ENCODE results near the gene PDGFRB. TPM values are rescaled to one million over a fixed set of nuclear protein-coding genes. Genes with fewer than 3 reads are reported as not detected.

PDGFRB gene
- total RNA-seq, 1 donor from 2014 or later = 4.1 TPM

DNA sequence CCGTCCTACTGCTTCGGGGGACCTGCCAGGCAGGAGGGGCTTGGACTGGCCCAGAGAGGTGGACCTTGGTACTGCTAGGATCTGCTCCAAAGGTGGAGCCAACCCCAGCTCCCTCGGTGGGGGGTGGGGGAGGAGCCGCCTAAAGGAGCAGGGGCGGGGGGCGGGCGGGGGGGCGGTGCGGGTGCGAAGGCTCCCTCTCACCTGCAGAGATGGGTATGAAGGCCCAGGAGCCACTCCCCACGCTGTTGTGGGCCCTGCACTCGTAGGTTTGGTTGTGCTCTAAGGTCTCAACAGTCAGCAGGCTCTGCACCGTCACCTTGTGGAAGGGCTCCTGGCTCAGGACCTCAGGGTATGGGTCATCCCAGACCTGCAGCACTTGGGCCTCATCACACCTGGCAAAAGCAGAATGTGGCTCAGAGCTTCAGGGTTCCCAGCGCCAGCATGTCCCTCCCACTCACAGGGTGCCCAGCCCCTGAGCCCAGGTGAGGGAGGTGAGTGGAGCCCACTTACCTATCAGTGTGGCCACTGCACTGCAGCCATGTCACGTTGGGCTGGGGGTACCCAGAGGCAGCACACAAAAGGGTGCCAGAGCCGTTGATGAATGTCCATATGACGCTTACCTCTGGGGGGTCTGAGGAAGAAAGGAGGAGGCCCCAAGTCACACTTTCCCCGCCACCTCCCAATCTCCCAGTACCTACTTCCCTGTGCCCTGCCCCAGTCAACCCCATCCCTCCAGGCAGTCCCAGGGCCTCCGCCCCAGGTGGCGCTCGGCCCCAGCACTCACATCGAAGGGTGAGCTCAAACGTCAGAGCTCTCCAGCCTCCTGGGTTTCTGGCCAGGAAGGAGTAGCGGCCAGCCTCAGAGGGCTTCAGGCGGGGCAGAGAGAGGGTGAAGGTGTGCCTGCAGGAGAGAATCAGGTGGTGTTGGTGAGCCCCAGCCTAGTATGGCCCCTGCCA lies 85.7 kb downstream of the PDGFRB start:
- intact Hi-C loops (cut with micrococcal nuclease) = no loop called here

DNA sequence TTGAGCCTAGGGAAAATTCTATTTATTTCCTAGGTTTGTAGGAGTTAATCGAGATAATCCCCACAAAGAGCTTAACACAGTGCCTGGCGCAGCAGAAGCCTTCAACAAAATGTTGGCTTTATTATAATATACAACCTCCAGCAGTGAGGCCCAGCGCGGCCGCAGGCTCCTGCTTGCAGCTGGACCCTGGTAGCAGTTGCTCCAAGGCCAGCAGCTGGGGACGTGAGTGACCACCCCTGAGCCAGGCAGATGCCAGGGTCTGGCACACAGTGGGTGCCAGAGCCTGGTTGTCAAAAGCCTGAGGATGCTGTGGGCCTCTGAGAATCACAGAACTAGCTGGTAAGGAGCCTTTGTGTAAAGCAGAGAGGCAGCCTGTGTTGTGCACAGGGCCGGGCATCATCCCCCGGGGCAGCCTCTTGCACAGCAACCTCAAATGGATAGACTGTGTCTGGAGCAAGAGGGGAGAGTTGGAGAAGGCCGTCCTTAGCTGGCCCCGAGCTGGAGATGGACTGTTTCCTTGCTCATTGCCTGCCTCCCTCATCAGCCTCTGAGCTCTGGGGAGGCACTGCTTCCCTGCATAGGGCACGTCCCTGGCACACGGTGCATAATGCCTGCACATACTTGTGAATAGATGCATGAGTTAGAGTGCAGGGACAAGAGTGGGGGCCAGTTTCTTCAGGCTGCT lies 86.5 kb downstream of the PDGFRB start:
- intact Hi-C loops (cut with micrococcal nuclease) = no loop called here

DNA sequence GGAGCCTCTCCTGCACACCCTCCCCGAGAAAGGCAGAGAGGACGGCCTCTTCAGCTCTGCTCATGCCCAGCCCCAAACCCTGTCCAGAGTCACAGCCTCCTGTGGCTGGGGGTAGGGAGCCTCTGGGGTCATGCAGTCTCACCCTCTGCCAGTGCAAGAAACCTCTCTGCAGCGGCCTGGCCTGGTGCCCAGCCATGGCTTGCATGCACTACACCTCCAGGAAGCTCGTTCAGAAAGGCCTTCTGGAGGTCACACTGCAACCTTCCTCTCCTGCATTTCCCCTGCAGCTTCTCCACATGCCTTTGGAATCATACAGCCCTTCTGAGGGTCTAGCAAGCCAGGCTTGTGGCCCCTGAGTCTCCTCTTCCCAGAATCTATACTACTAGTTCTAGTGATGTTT lies 87.2 kb downstream of the PDGFRB start:
- intact Hi-C loops (cut with micrococcal nuclease) = no loop called here

- intact Hi-C loops (cut with micrococcal nuclease) = no loop called here
Measured at GRCh38 chr5:150068071-150068470, 87.6 kb downstream of the PDGFRB start.

DNA sequence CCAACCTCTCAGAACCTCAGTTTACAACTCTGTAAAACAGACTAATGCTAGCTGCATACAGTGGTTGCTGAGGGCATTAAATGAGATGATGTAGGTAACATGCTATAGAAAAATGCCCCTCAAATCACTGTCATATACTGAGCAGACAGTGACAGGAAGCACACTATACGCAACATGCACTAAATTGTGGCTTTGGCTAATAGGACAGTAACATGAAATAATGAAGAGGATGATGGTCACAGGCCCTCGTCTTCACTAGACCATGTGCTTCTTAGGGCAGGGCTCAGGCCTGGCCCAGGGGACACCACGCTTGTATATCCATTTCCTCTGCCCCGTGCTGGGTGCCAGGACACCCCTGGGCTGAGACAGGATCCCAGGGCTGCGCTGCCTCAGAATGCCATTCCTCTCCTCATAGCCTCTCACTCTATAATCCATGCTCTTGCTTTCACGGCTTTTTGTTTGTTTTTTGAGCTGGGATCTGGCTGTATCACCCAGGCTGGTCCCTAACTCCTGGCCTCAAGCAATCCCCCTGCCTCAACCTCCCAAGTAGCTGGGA lies 88.2 kb downstream of the PDGFRB start:
- intact Hi-C loops (cut with micrococcal nuclease) = loop anchor here (2.0 kb wide), 2 partner anchors 37 to 67 kb away; partner anchors contain the start of genes HMGXB3 and TIGD6

DNA sequence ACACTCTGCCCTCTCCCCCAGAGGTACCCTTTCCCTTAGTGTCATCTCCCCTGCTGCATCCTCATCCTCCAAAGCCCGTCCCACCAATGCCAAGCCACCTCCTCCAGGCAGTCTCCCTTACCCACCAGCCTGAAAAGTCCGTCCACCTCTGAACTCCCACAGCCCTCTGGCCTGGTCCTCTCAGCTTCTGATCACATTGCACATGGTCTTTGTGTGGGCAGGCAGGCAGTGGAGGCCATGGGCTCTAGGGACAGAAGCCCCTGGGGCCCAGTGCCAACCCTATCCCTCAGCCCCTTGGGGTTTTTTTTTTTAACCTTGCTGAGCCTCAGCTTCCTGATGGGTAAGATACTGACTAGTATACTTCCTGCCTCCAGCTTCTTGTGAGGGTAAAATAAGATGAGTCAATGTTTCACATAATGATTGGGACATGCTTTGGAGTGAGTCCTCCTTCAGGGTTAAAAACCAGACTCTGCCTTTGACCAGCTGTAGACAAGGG lies 88.7 kb downstream of the PDGFRB start:
- intact Hi-C loops (cut with micrococcal nuclease) = loop anchor here (2.0 kb wide), 2 partner anchors 38 to 66 kb away; partner anchors contain the start of genes HMGXB3 and TIGD6

DNA sequence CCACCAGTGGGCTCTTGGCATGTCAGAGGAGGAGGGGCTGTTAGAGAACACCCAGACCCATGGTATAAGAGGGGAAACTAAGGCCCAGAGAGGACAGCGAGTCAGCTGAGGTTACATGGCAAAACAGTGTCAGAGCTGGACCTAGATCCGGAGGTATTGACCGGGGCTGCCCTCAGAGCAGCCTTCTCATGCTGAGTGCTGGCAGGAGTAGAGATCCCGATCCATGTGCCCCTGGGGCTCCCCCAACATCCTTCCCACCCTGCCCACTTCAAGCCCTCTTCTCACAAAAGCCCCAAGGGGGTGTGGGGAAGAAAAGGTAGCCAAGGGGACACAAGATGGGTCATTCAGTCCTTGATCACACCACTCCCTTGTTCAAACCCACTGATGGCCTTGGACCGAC lies 89.2 kb downstream of the PDGFRB start:
- intact Hi-C loops (cut with micrococcal nuclease) = loop anchor here (2.0 kb wide), 2 partner anchors 38 to 66 kb away; partner anchors contain the start of genes HMGXB3 and TIGD6

GRCh38 chr5:150065886-150066285 lies 89.8 kb downstream of the PDGFRB start:
- intact Hi-C loops (cut with micrococcal nuclease) = loop anchor here (2.0 kb wide), 2 partner anchors 39 to 65 kb away; partner anchors contain the start of genes HMGXB3 and TIGD6

- intact Hi-C loops (cut with micrococcal nuclease) = no loop called here
Measured at GRCh38 chr5:150065346-150065745, 90.3 kb downstream of the PDGFRB start.

DNA sequence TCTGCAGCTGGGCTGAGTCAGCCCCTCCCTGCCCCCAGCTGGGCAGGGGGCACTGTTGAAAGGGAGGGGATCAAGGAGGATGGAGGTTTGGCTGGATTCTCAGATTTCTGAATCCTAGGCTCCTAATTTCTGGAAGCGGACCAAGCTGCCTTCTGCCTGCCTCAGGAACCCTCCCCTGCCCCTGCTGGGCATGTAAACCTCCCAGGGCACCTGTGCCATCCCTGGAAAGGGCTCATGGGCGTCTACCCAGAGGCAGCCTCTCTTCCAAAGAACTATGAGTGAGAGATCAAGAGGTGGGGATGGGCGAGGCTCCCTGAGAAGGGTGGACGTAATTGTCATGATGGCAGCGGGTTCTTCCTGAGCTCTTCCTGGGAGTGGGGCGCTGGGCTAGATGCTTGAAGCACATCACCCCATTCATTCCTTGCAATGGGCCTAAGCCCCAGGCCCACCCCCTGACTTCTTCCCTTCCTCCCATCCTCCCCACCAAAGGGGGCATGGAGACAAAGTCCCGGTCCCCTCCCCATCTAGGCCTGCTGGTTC lies 90.9 kb downstream of the PDGFRB start:
- intact Hi-C loops (cut with micrococcal nuclease) = no loop called here

Other genes starting within 250 kb of the PDGFRB start
- gene PDE6A, start 211.1 kb downstream of the PDGFRB start, total RNA-seq = not detected in 2 replicates
- 8.6 and 8.7 TPM in 2 replicates for gene SLC26A2, start 195.1 kb downstream of the PDGFRB start, total RNA-seq
- 1.2 and 1.7 TPM in 2 replicates for gene TIGD6, start 155.2 kb downstream of the PDGFRB start, total RNA-seq
- 33.6 and 36.6 TPM in 2 replicates for gene HMGXB3, start 155.1 kb downstream of the PDGFRB start, total RNA-seq
- 0.14 TPM in 1 of 2 replicates, not detected in the other for gene CSF1R, start 69.3 kb downstream of the PDGFRB start, total RNA-seq
- not detected in 2 replicates for gene CDX1, start 10.9 kb upstream of the PDGFRB start, total RNA-seq
- gene SLC6A7, start 34.2 kb upstream of the PDGFRB start, total RNA-seq = not detected in 2 replicates
- gene CAMK2A, start 133.9 kb upstream of the PDGFRB start, total RNA-seq = not detected in 2 replicates
- not detected in 2 replicates for gene ARSI, start 147.1 kb upstream of the PDGFRB start, total RNA-seq
- 72.0 and 74.3 TPM in 2 replicates for gene TCOF1, start 201.9 kb upstream of the PDGFRB start, total RNA-seq